ENCODE data around the gene RNF14.

RNF14 gene

DNA sequence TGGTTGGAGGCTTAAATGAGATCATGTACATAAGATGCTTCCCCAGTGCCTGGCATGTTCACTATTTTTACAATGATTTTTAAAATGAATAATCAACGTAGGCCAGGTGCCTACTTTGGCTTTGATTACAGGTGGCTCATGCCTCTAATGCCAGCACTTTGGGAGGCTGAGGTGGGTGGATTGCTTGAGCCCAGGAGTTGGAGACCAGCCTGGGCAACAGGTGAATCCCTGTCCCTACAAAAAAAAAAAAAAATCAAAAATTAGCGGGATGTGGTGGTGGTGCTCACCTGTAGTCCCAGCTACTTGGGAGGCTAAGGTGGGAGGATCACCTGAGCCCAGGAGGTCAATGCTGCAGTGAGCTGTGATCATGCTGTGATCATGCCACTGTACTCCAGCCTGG is 20.1 kb upstream of the RNF14 start:
- DNase-seq (ENCODE audit: low spot score): no peak

DNA sequence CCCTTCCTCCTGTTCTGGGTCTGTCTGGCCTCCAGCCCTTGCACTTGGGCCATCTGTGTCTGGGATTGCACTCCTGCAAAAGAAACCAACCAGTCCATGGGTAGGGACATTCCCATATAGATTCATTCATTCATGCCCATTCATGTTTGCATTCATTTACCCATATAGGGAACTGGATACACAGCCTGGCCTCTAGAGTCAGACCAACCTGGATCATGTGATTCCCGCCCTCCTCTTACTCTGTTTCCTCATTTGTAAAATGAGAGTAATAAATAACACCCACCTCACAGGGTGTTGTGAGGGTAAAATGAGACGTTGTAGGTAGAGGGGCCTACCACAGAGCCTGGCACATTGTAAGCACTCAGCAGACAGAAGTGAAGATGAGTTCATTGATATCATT is 19.4 kb upstream of the RNF14 start:
- DNase-seq (ENCODE audit: low spot score): no peak

GRCh38 chr5:141950207-141951005 is 18.5 kb upstream of the RNF14 start:
- no peak for DNase-seq (ENCODE audit: low spot score)

DNA sequence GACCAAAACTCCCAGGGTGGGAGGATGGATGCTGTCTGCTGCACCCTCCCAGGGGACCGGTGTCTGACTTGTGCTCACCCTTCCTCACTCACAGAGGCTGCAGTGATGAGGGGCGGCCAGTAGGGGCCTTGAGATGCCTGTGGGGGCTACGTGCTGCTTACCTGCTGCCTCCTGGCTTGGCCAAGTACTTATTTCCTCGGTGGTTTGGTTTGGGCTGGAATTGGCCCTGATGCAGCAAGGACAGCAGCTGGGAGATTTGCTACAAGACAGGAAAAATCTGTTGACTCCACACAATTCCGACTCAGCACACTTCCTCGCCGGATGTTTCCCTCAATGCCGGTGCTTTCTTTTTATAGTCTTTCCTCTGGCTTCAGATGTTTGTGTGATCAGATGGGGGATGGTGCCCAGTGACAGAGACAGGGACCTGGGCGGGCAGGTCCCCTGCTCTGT is 17.5 kb upstream of the RNF14 start:
- no peak for DNase-seq (ENCODE audit: low spot score)

DNA sequence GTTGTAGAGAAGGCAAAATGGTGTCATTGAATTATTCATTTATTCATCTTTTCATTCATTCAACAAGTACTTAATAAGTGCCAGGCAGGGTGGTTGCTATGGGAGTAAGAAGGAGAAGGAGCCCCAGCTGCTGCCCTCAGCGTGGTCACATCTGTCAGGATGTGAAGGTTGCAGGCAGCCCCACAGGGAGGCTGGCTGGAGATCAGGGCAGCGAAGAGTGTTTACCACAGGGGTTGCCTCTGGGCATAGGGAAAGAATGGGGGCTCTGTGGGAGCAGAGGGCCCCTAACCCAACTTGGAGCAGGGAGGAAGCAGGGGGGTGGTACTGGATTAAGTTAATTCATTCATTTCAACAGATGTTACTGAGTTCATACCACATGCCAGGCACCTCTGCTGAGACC is 16.9 kb upstream of the RNF14 start:
- no peak for DNase-seq (ENCODE audit: low spot score)

DNA sequence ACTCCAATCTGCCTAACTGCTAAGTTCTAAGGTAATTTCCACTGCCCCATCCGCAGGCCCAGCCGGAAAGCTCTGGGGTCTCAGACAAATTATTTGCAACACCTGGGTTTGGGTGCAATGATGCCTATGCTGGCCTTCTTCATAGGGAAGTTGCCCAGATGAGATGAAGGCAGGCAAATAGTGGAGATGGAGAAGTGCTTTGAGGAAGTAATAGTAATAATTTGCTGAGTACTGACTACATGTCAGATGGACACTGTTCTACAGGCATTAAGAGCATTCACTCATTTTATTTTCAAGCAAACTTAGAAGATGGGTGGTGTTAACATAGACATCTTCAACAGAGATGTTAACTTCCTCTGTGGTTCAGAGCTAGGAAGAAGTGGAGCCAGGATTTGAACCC is 14.7 kb upstream of the RNF14 start:
- no peak for DNase-seq (ENCODE audit: low spot score)

- no peak for DNase-seq (ENCODE audit: low spot score)
Measured at GRCh38 chr5:141957367-141957996, 11.4 kb upstream of the RNF14 start.

- DNase-seq (ENCODE audit: low spot score): no peak
Measured at GRCh38 chr5:141958113-141958512, 10.8 kb upstream of the RNF14 start, which contains the start of gene PCDH12. Gene PCDH12 (minus strand): TSS chr5:141958202. CDS start chr5:141957851, 351 bp downstream.

- DNase-seq (ENCODE audit: low spot score): no peak
Measured at GRCh38 chr5:141958546-141959172, 10.2 kb upstream of the RNF14 start.

DNA sequence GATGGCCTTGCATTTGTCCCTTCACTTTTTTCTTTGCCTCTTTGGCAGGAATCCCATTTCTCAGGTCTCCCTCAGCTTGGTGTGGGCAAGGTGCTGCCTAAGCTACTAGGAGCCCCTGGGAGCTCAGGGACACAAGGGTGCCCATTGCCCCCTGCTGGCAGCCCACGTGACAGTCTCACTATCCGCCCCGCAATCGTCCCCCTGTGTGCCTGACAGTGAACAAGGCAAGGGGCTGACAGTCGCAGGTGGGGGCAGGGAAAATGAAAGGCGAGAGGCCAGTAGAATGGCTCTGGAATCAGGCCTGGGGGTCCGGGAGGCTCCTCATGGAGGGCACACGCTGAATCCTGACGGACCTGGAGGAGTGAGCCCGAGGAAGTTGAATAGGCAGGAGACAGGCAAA is 8.9 kb upstream of the RNF14 start:
- DNase-seq (ENCODE audit: low spot score): no peak

DNA sequence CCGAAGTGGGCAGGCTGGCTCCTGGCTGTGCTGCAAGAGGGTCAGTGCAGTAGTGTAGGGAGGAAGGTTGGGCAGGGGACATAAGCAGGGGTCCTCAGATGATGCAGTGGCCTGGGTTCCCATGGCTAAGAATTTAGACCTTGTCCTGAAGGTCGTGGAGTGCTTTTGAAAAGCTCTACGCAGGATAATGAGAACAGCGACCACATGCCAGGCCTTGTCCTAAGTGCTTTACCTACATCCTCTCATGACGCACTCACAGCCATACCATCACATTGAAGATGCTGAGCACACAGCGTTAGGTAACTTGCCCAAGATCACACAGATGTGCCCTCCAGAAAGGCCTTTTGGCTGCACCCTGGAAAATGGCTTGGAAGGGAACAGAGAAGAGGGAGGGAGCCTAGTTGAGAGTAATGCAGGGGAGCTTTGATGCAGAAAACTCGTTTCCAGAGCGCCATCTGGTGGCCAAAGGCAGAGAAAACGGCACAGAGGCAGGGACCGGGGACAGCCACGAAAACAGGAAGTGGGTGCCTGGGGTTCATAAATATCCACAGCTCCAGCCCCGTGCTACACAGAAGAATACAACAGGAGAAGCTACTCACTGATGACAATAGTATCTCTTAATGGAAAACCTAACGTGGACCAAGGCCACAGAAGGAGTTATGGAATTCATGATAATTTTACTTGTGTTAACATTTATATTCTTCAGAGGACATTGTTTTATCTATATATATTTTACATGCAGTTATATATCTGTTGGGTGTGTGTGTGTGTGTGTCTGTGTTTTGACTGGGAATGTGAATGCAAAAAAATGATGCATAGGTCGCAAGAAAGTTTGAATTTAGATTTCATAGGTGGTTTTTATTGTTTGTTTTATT is 8.2 kb upstream of the RNF14 start:
- peak; percentile 88 for DNase-seq (ENCODE audit: low spot score)

- DNase-seq (ENCODE audit: low spot score): no peak
Measured at GRCh38 chr5:141961466-141961865, 7.4 kb upstream of the RNF14 start.

DNA sequence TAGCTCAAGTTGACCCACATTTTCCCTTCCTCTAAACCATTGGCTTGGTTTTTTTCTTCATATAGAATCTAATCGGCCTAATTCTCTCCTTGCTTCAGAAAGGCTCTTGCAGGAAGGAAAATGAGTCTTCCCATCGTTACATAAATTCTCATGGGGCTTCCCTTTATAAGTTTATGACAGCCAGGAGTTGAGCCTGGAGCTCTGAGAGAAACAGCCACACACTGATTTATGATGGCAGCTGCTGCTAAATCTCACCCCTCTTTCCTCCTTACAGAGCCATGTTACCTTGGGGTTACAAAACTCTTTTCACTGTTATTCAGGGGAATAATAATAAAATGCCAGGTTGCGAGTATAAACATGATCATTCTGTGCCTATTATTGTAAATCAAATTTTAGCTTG is 5.2 kb upstream of the RNF14 start:
- no peak for DNase-seq (ENCODE audit: low spot score)

- DNase-seq (ENCODE audit: low spot score): no peak
Measured at GRCh38 chr5:141965071-141965470, 3.8 kb upstream of the RNF14 start.

GRCh38 chr5:141966275-141966962 is 2.5 kb upstream of the RNF14 start:
- DNase-seq (ENCODE audit: low spot score): no peak

- no peak for DNase-seq (ENCODE audit: low spot score)
Measured at GRCh38 chr5:141966963-141967333, 2.0 kb upstream of the RNF14 start.

DNA sequence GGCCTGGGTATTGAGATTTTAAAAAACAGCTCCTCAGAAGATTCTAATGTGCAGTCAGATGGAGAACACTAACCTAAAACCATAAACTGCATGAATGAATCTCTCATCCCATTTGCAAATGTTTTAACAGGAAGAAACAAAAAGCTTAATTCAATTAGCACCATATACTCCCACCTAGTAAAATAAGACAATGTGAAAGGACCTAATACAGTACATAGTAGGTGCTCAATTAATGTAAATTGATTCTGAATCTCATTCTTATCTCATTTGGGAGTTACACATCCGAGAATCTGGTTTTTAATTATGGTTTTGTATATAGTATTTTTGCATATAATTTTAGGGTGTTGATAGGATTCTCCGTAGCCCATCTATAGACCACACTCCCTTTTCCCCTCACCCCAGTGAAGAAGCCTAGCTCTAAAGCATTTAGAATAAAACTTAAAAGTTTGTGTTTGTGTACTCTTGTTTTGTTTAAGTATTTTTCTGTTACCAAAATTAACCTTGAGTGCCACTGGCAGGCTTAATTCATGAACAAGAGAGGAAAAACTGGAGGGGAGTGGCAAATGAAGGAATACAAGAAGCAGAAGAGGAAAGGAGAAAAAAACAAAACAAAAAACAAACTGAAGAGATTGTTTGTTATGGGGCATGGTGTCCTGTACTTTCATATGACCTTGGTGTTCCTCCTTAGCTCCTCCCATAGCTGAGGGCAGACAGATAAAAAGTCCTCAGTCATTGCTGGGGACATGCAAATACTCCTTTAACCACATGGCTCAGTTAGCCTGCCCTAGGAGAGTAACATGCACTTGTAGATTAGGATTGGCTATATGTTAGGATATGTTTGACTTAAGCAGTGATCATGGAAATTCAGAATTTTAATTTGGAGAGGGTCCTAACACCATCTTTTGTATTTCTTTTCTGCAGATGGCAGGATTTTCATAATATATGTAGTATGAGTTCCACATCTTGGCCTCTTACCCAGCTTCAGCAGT is 1.2 kb downstream of the RNF14 start:
- DNase-seq (ENCODE audit: low spot score): no peak

DNA sequence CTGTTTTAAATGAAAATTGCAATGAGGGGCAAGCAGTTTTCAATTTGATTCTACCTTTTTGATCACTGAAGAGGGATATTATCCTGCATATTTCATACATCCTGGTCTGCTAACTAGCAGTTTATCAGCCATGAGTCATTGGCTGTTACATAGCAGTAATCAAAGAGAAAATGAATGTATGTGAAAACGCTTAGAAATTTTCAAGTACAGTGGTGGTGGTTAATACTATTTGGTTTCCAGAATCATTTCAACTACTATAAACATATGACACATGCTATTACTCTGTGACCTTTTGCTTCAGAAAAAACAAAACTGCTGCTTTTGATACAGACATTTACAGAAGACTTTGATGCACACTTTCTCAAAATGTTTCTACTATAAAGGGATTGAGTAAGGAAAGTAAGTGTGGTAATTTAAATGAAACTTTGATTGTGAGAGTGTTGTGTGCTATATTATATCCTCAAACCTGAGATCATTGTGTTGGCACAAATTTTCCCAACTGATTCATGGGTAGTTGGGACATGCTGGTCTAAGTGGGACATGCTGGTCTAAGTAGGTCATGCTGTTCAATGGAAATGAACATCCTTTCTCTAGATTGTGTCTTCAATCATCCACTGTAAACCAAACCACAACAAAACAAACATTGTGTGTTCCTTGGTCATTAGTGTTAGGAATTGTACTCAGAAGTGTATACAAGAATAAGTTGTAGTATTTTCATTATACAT is 5.1 kb downstream of the RNF14 start:
- DNase-seq (ENCODE audit: low spot score): no peak

GRCh38 chr5:141976176-141976575 is 7.3 kb downstream of the RNF14 start:
- no peak for DNase-seq (ENCODE audit: low spot score)

GRCh38 chr5:141978389-141978788 is 9.5 kb downstream of the RNF14 start:
- DNase-seq (ENCODE audit: low spot score): no peak
